ENCODE results near the gene NBEA.

GRCh38 chr13:35191883-35192282 lies 249.8 kb downstream of the NBEA start:
- TF ChIP-seq CTCF (conservative IDR thresholded peaks at IDR 0.05; ENCODE audit: low read depth, low read length) (no peak), EZH2 (IDR thresholded peaks at IDR 0.05; ENCODE audit: low read length, unreplicated experiment) (no peak)
